Measurements from ENCODE around the gene ERVFRD-1.
"Not testable (repeated sequence)": the region's sequence is repeated elsewhere in the genome, so short reads cannot be mapped to it uniquely, and the experiment has no call there.

DNA sequence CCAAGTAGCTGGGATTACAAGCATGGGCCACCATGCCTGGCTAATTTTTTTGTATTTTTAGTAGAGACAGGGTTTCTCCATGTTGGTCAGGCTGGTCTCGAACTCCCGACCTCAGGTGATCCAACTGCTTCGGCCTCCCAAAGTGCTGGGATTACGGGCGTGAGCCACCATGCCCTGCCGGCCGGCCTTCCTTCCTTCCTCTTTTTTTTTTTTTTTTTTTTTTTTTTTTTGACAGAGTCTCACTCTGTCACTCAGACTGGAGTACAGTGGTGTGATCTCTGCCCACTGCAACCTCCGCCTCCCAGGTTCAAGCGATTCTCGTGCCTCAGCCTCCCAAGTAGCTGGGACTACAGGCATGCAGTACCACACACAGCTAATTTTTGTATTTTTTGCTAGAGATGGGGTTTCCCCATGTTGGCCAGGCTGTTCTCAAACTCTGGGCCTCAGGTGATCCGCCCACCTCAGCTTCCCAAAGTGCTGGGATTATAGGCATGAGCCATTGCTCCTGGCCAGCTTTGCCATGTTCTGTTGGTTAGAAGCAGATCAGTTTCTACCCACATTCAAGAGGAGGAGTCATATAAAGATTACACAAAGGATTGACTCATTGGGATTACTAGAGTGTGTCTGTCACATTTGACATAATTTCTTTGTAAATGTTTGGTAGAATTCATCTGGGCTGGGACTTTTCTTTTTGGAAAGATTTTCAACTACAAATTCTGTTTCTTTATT, 4.4 kb upstream of the ERVFRD-1 start:
- TF ChIP-seq, protein P1, sequence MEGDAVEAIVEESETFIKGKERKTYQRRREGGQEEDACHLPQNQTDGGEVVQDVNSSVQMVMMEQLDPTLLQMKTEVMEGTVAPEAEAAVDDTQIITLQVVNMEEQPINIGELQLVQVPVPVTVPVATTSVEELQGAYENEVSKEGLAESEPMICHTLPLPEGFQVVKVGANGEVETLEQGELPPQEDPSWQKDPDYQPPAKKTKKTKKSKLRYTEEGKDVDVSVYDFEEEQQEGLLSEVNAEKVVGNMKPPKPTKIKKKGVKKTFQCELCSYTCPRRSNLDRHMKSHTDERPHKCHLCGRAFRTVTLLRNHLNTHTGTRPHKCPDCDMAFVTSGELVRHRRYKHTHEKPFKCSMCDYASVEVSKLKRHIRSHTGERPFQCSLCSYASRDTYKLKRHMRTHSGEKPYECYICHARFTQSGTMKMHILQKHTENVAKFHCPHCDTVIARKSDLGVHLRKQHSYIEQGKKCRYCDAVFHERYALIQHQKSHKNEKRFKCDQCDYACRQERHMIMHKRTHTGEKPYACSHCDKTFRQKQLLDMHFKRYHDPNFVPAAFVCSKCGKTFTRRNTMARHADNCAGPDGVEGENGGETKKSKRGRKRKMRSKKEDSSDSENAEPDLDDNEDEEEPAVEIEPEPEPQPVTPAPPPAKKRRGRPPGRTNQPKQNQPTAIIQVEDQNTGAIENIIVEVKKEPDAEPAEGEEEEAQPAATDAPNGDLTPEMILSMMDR (conservative IDR thresholded peaks at IDR 0.05; ENCODE audit: low read depth in 2 of 2), result not testable (repeated sequence)
- TF ChIP-seq EZH2 (IDR thresholded peaks at IDR 0.05; ENCODE audit: low read depth, unreplicated experiment); POLR2AphosphoS5 (IDR thresholded peaks at IDR 0.05; ENCODE audit: low read depth); CREB1 (CRISPR knock-in tag; IDR thresholded peaks at IDR 0.05; ENCODE audit: low read depth); EZH2phosphoT487 (IDR thresholded peaks at IDR 0.05; ENCODE audit: unreplicated experiment); JUNB (IDR thresholded peaks at IDR 0.05; ENCODE audit: unreplicated experiment); NANOG (IDR thresholded peaks at IDR 0.05; ENCODE audit: borderline replicate concordance); STAT1 (IDR thresholded peaks at IDR 0.05; ENCODE audit: unreplicated experiment); ZNF114 (CRISPR knock-in tag; IDR thresholded peaks at IDR 0.05); ZNF331 (CRISPR knock-in tag; IDR thresholded peaks at IDR 0.05; ENCODE audit: low read depth): not testable (repeated sequence)
- TF ChIP-seq, protein P2, sequence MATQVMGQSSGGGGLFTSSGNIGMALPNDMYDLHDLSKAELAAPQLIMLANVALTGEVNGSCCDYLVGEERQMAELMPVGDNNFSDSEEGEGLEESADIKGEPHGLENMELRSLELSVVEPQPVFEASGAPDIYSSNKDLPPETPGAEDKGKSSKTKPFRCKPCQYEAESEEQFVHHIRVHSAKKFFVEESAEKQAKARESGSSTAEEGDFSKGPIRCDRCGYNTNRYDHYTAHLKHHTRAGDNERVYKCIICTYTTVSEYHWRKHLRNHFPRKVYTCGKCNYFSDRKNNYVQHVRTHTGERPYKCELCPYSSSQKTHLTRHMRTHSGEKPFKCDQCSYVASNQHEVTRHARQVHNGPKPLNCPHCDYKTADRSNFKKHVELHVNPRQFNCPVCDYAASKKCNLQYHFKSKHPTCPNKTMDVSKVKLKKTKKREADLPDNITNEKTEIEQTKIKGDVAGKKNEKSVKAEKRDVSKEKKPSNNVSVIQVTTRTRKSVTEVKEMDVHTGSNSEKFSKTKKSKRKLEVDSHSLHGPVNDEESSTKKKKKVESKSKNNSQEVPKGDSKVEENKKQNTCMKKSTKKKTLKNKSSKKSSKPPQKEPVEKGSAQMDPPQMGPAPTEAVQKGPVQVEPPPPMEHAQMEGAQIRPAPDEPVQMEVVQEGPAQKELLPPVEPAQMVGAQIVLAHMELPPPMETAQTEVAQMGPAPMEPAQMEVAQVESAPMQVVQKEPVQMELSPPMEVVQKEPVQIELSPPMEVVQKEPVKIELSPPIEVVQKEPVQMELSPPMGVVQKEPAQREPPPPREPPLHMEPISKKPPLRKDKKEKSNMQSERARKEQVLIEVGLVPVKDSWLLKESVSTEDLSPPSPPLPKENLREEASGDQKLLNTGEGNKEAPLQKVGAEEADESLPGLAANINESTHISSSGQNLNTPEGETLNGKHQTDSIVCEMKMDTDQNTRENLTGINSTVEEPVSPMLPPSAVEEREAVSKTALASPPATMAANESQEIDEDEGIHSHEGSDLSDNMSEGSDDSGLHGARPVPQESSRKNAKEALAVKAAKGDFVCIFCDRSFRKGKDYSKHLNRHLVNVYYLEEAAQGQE (IDR thresholded peaks at IDR 0.05; ENCODE audit: unreplicated experiment), result not testable (repeated sequence)
- TF ChIP-seq, protein P3, sequence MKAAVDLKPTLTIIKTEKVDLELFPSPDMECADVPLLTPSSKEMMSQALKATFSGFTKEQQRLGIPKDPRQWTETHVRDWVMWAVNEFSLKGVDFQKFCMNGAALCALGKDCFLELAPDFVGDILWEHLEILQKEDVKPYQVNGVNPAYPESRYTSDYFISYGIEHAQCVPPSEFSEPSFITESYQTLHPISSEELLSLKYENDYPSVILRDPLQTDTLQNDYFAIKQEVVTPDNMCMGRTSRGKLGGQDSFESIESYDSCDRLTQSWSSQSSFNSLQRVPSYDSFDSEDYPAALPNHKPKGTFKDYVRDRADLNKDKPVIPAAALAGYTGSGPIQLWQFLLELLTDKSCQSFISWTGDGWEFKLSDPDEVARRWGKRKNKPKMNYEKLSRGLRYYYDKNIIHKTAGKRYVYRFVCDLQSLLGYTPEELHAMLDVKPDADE (IDR thresholded peaks at IDR 0.05), result not testable (repeated sequence)
- TF ChIP-seq, protein P4, sequence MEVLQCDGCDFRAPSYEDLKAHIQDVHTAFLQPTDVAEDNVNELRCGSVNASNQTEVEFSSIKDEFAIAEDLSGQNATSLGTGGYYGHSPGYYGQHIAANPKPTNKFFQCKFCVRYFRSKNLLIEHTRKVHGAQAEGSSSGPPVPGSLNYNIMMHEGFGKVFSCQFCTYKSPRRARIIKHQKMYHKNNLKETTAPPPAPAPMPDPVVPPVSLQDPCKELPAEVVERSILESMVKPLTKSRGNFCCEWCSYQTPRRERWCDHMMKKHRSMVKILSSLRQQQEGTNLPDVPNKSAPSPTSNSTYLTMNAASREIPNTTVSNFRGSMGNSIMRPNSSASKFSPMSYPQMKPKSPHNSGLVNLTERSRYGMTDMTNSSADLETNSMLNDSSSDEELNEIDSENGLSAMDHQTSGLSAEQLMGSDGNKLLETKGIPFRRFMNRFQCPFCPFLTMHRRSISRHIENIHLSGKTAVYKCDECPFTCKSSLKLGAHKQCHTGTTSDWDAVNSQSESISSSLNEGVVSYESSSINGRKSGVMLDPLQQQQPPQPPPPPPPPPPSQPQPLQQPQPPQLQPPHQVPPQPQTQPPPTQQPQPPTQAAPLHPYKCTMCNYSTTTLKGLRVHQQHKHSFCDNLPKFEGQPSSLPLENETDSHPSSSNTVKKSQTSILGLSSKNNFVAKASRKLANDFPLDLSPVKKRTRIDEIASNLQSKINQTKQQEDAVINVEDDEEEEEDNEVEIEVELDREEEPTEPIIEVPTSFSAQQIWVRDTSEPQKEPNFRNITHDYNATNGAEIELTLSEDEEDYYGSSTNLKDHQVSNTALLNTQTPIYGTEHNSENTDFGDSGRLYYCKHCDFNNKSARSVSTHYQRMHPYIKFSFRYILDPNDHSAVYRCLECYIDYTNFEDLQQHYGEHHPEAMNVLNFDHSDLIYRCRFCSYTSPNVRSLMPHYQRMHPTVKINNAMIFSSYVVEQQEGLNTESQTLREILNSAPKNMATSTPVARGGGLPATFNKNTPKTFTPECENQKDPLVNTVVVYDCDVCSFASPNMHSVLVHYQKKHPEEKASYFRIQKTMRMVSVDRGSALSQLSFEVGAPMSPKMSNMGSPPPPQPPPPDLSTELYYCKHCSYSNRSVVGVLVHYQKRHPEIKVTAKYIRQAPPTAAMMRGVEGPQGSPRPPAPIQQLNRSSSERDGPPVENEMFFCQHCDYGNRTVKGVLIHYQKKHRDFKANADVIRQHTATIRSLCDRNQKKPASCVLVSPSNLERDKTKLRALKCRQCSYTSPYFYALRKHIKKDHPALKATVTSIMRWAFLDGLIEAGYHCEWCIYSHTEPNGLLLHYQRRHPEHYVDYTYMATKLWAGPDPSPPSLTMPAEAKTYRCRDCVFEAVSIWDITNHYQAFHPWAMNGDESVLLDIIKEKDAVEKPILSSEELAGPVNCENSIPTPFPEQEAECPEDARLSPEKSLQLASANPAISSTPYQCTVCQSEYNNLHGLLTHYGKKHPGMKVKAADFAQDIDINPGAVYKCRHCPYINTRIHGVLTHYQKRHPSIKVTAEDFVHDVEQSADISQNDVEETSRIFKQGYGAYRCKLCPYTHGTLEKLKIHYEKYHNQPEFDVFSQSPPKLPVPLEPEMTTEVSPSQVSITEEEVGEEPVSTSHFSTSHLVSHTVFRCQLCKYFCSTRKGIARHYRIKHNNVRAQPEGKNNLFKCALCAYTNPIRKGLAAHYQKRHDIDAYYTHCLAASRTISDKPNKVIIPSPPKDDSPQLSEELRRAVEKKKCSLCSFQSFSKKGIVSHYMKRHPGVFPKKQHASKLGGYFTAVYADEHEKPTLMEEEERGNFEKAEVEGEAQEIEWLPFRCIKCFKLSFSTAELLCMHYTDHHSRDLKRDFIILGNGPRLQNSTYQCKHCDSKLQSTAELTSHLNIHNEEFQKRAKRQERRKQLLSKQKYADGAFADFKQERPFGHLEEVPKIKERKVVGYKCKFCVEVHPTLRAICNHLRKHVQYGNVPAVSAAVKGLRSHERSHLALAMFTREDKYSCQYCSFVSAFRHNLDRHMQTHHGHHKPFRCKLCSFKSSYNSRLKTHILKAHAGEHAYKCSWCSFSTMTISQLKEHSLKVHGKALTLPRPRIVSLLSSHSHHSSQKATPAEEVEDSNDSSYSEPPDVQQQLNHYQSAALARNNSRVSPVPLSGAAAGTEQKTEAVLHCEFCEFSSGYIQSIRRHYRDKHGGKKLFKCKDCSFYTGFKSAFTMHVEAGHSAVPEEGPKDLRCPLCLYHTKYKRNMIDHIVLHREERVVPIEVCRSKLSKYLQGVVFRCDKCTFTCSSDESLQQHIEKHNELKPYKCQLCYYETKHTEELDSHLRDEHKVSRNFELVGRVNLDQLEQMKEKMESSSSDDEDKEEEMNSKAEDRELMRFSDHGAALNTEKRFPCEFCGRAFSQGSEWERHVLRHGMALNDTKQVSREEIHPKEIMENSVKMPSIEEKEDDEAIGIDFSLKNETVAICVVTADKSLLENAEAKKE (CRISPR knock-in tag; IDR thresholded peaks at IDR 0.05), result not testable (repeated sequence)
